Stomach (tissue), 9 donors: ENCODE results near the gene ERLEC1. TPM values are rescaled to one million over a fixed set of nuclear protein-coding genes. Genes with fewer than 3 reads are reported as not detected.
A peak's percentile ranks its signal among the peaks of the same experiment; 100 is the strongest.

Experiments
- DNase-seq, 2 donors: peaks; one replicate each; pipeline versions ENCODE4 v3.0.0 to v3.0.0-alpha.2; 2013 to 2019
- H3K27ac ChIP-seq, 5 donors: fragments of 200-600 bp in 4 of 5; sonication (generic) in 4 of 5; one replicate each; pipeline ENCODE4 v1.5.1; 2013 to 2019; ENCODE audit warnings: mild to moderate bottlenecking in 1 of 5, moderate library complexity in 1 of 5
- H3K27me3 ChIP-seq, 3 donors: fragments of 200-600 bp; sonication (generic); one replicate each; pipeline ENCODE4 v1.5.1; 2017 to 2019; ENCODE audit warnings: mixed run types in 1 of 3
- H3K36me3 ChIP-seq, 4 donors: fragments of 200-600 bp; sonication (generic); 1 replicate in 3 of 4; 2 replicates in 1 of 4; pipeline ENCODE4 v1.5.1; 2016 to 2019
- H3K4me1 ChIP-seq, 4 donors: fragments of 200-600 bp; sonication (generic); one replicate each; pipeline ENCODE4 v1.5.1; 2016 to 2019
- H3K4me3 ChIP-seq, 4 donors: fragments of 200-600 bp; sonication (generic) in 3 of 4; one replicate each; pipeline ENCODE4 v1.5.1; 2016 to 2019; ENCODE audit warnings: mild to moderate bottlenecking in 1 of 4
- H3K9me3 ChIP-seq, 4 donors: fragments of 200-600 bp; sonication (generic); one replicate each; pipeline ENCODE4 v1.5.1; 2016 to 2019
- CTCF ChIP-seq, 7 experiments: fragments of 450-650 bp in 4 of 7; fragments of 200-600 bp in 3 of 7; sonication (generic) in 3 of 7; IDR thresholded peaks; one replicate each; pipeline ENCODE4 v1.5.1; 2016 to 2019; ENCODE audit warnings: antibody characterized with exemption in 7 of 7, control low read depth in 2 of 7, mild to moderate bottlenecking in 1 of 7
- EP300 ChIP-seq: sonication (generic); formaldehyde crosslinking; IDR thresholded peaks from one replicate; pipeline ENCODE4 v1.6.1; 2017; ENCODE audit warnings: antibody characterized with exemption
- POLR2A ChIP-seq, 4 donors: fragments of 450-650 bp; IDR thresholded peaks; one replicate each; pipeline ENCODE4 v1.6.1; 2016; ENCODE audit warnings: antibody characterized with exemption in 4 of 4, control low read depth in 2 of 4, mild to moderate bottlenecking in 1 of 4, moderate library complexity in 1 of 4
- POLR2AphosphoS5 ChIP-seq, 3 donors: sonication (generic); formaldehyde crosslinking; IDR thresholded peaks; one replicate each; pipeline ENCODE4 v1.6.1; 2016; ENCODE audit warnings: antibody characterized with exemption in 3 of 3
- WGBS, 5 donors: extraction: QIAGEN DNeasy Blood & Tissue Kit in 3 of 5; methylation state at CpG; one replicate each; pipeline versions ENCODE4 v1.1.5 to v1.1.7; 2013 to 2018; 5-methylcytosine and 5-hydroxymethylcytosine counted together
- intact Hi-C: fragments of 100-400 bp; cut with DNase I; formaldehyde crosslinking; loops from one replicate; pipeline ENCODE4 v1.15.1; 2023; ENCODE audit warnings: low total_unique reads
- polyA plus RNA-seq, 3 donors: library from polyadenylated mRNA; stranded (reverse); fragments of 200-250 nt; gene quantifications; one replicate each; pipeline ENCODE4 v1.2.3, GENCODE V29; 2013
- total RNA-seq, 5 donors: library from RNA; depleted of rRNA; stranded (reverse); fragments of >200 nt; gene quantifications; one replicate each; pipeline versions ENCODE4 v1.1.0 to v1.2.3, GENCODE V29; 2014 to 2016
- donor health status: healthy with polysubstance abuse.
- donor health status: Bipolar disorder and iron deficiency.
- donor health status: healthy.

Gene ERLEC1
- total and polyA plus RNA-seq, 8 donors: 7.0 to 225 (median 32.5) TPM

GRCh38 chr2:53765767-53766166 lies 21.1 kb upstream of the ERLEC1 start:
- H3K9me3 ChIP-seq: no peaks in the 10 kb centered on the region
- peaks cover 11 to 48% (median 30%) of the 10 kb centered on the region in 4 donors for H3K4me1 ChIP-seq
- no peak for DNase-seq
- no peaks in the 10 kb centered on the region for H3K27me3 ChIP-seq
- peak overlapping the region; percentile 13 to 59 (median 42) for H3K27ac ChIP-seq
- TF ChIP-seq CTCF (IDR thresholded peaks at IDR 0.05): no peak
- TF ChIP-seq POLR2A (IDR thresholded peaks at IDR 0.05): no peak
- TF ChIP-seq EP300: no peak
- TF ChIP-seq POLR2AphosphoS5 (IDR thresholded peaks at IDR 0.05): no peak
- WGBS, 5 donors: 30 to 50% (median 46%) methylated on average over 1 of the region's 1 CpG
- H3K36me3 ChIP-seq: peaks cover 10 to 24% (median 21%) of the 10 kb centered on the region in 4 donors
- intact Hi-C loops: no loop called here
- H3K4me3 ChIP-seq: no peak overlapping the region

- peaks cover 6 to 18% (median 13%) of the 10 kb centered on the region in 4 donors for H3K36me3 ChIP-seq
- H3K4me3 ChIP-seq: peak within 1 kb of the TSS; percentile 82 to 93 (median 88)
- H3K27me3 ChIP-seq: no peaks in the 10 kb centered on the region
- 0% methylated on average over 44 to 46 of the region's 46 CpGs for WGBS, 5 donors
- DNase-seq: peak; percentile 89 to 95
- intact Hi-C loops: no loop called here
- no peaks in the 10 kb centered on the region for H3K9me3 ChIP-seq
- H3K27ac ChIP-seq: peak within 1 kb of the TSS; percentile 74 to 86 (median 82)
- peaks cover 11 to 50% (median 30%) of the 10 kb centered on the region in 4 donors for H3K4me1 ChIP-seq
- TF ChIP-seq POLR2A (IDR thresholded peaks at IDR 0.05) (peak in 1 of 4 donors; percentile 16), POLR2AphosphoS5 (IDR thresholded peaks at IDR 0.05) (peak; percentile 25 to 77 (median 56)), EP300 (no peak), CTCF (IDR thresholded peaks at IDR 0.05) (peak in 5 of 7 experiments; percentile 29 to 63 (median 42))
These were observed 19.2 kb upstream of the ERLEC1 start, which contains the start of gene CHAC2 for GRCh38 chr2:53767405-53768241. Gene CHAC2, plus strand, starts transcription at chr2:53767804. Its CDS starts 83 bp downstream, at chr2:53767887.

GRCh38 chr2:53768242-53768542 lies 18.7 kb upstream of the ERLEC1 start:
- Histone ChIP-seq H3K4me3 (peak overlapping the region; percentile 82 to 93 (median 88)), H3K27ac (peak overlapping the region; percentile 74 to 86 (median 82)), H3K36me3 (peaks cover 1 to 12% (median 7%) of the 10 kb centered on the region in 4 donors), H3K9me3 (no peaks in the 10 kb centered on the region), H3K4me1 (peaks cover 11 to 50% (median 30%) of the 10 kb centered on the region in 4 donors), H3K27me3 (no peaks in the 10 kb centered on the region)
- WGBS, 5 donors: 1 to 3% (median 2%) methylated on average over 12 of the region's 12 CpGs
- TF ChIP-seq POLR2A (IDR thresholded peaks at IDR 0.05) (no peak), CTCF (IDR thresholded peaks at IDR 0.05) (no peak), EP300 (no peak), POLR2AphosphoS5 (IDR thresholded peaks at IDR 0.05) (no peak)
- intact Hi-C loops: no loop called here
- DNase-seq: no peak

- no peak overlapping the region for H3K27ac ChIP-seq
- no peak overlapping the region for H3K4me3 ChIP-seq
- H3K4me1 ChIP-seq: peaks cover 8 to 47% (median 30%) of the 10 kb centered on the region in 4 donors
- intact Hi-C loops: no loop called here
- no peaks in the 10 kb centered on the region for H3K27me3 ChIP-seq
- WGBS, 5 donors: 89 to 96% (median 93%) methylated on average over 13 to 15 of the region's 15 CpGs
- peaks cover 0 to 16% (median 5%) of the 10 kb centered on the region in 4 donors for H3K36me3 ChIP-seq
- no peaks in the 10 kb centered on the region for H3K9me3 ChIP-seq
- TF ChIP-seq EP300 (no peak), POLR2AphosphoS5 (IDR thresholded peaks at IDR 0.05) (no peak), POLR2A (IDR thresholded peaks at IDR 0.05) (no peak), CTCF (IDR thresholded peaks at IDR 0.05) (no peak)
- no peak for DNase-seq
These were observed 17.4 kb upstream of the ERLEC1 start for GRCh38 chr2:53769318-53769945.
